Karpas-422 (cell line): Measurements from ENCODE around the gene KIF1A. TPM values are rescaled to one million over a fixed set of nuclear protein-coding genes. Genes with fewer than 3 reads are reported as not detected.
A peak's percentile ranks its signal among the peaks of the same experiment; 100 is the strongest.

Experiments used
- DNase-seq: peaks from one replicate; pipeline ENCODE4 v3.0.0-alpha.2; 2015
- H2AFZ ChIP-seq: fragments of 200-600 bp; sonication (generic); 2 replicates; pipeline ENCODE4 v1.6.1; 2014; ENCODE audit warnings: antibody characterized with exemption, low read length, mixed read lengths
- H3K27ac ChIP-seq: fragments of 200-600 bp; sonication (generic); 2 replicates; pipeline ENCODE4 v1.5.1; 2014; ENCODE audit warnings: mild to moderate bottlenecking, low read length, moderate library complexity
- H3K27me3 ChIP-seq: fragments of 200-600 bp; sonication (generic); 2 replicates; pipeline ENCODE4 v1.6.1; 2014; ENCODE audit warnings: low read length, mixed read lengths
- H3K36me3 ChIP-seq: fragments of 200-600 bp; sonication (generic); 2 replicates; pipeline ENCODE4 v1.6.1; 2014; ENCODE audit warnings: low read length, mixed read lengths; ENCODE audit not compliant: insufficient read depth
- H3K4me1 ChIP-seq: fragments of 200-600 bp; sonication (generic); 2 replicates; pipeline ENCODE4 v1.6.1; 2014; ENCODE audit warnings: mild to moderate bottlenecking, low read length, mixed read lengths
- H3K4me2 ChIP-seq: fragments of 200-600 bp; sonication (generic); 2 replicates; pipeline ENCODE4 v1.6.1; 2014; ENCODE audit warnings: low read length, low read depth, mild to moderate bottlenecking; ENCODE audit not compliant: poor library complexity, severe bottlenecking
- H3K4me3 ChIP-seq: fragments of 200-600 bp; sonication (generic); 2 replicates; pipeline ENCODE4 v1.5.1; 2014; ENCODE audit warnings: mild to moderate bottlenecking, antibody characterized with exemption, low read length, mixed read lengths
- H3K79me2 ChIP-seq: fragments of 200-600 bp; sonication (generic); 2 replicates; pipeline ENCODE4 v1.6.1; 2014; ENCODE audit warnings: mild to moderate bottlenecking, low read length, mixed read lengths
- H3K9ac ChIP-seq: fragments of 200-600 bp; sonication (generic); 2 replicates; pipeline ENCODE4 v1.6.0; 2014; ENCODE audit warnings: low read length
- H3K9me2 ChIP-seq: fragments of 200-600 bp; sonication (generic), shearing (Covaris generic); replicated peaks from 2 replicates; pipeline ENCODE4 v1.6.0; 2014; ENCODE audit warnings: mild to moderate bottlenecking, low read length, moderate library complexity; ENCODE audit not compliant: insufficient read depth
- H3K9me3 ChIP-seq: fragments of 300-700, 200-600 bp; sonication (generic); 2 replicates; pipeline ENCODE4 v1.6.1; 2014; ENCODE audit warnings: low read length, mixed read lengths
- H4K20me1 ChIP-seq: fragments of 200-600 bp; sonication (generic); 2 replicates; pipeline ENCODE4 v1.6.1; 2014; ENCODE audit warnings: mild to moderate bottlenecking, antibody characterized with exemption, low read length, low read depth; ENCODE audit not compliant: insufficient read depth
- total RNA-seq: library from RNA; depleted of rRNA; stranded (reverse); fragments of >200 nt; shearing (Covaris generic); gene quantifications from 2 replicates; pipeline ENCODE4 v1.2.3, GENCODE V29; 2014; ENCODE audit warnings: low replicate concordance

KIF1A gene
- total RNA-seq, 1 experiment from 2014 or later, result not detected

DNA sequence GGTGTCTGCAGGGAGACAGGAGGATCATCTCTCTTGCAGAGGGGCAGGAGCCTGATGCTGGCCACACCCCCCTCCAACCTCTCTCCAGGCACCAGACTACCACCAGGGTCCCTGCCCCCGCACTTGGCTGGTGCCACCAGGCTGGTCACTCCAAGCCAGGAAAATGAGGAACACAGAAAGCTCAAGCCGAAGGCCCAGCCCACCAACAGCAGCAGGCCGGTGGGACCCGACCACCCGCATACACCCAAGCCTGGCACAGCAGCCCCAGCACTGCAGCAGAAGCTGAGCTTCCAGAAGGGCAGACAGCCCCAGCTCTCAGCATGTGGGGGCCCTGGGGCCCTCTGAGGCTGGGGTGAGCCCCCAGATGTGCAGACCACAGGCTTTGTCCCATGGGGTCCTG, 52.7 kb downstream of the KIF1A start:
- Histone ChIP-seq H3K9me3 (no peaks in the 10 kb centered on the region), H3K9me2 (no peaks in the 10 kb centered on the region), H3K79me2 (no peaks in the 10 kb centered on the region), H3K9ac (no peak overlapping the region), H3K27me3 (no peaks in the 10 kb centered on the region), H2AFZ (no peak overlapping the region), H3K4me1 (no peaks in the 10 kb centered on the region), H3K27ac (no peak overlapping the region), H3K4me3 (no peak overlapping the region), H3K36me3 (no peaks in the 10 kb centered on the region), H4K20me1 (no peaks in the 10 kb centered on the region), H3K4me2 (no peak overlapping the region)
- no peak for DNase-seq

DNA sequence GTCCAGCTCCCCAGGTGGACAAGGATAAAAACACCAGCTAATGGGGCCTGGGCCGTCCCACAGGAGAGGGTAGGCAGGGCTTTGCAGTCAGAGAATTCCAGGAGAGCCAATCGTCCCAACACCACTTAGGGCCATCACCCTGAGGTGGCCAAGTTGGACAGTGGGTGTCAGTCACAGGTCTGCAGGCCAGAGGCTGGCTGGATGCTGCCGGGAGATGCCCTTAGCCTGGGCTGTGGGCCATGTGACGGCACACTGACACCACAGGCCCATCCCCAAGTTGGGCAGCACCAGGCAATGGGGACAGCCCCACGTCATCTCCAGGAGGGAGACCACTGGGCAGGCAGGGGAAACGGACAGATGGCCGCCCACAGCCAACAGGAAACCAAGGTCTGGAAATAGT, 53.9 kb downstream of the KIF1A start:
- Histone ChIP-seq H3K4me2 (no peak overlapping the region), H3K9me2 (no peaks in the 10 kb centered on the region), H3K4me1 (peaks cover 9% of the 10 kb centered on the region), H3K79me2 (no peaks in the 10 kb centered on the region), H2AFZ (no peak overlapping the region), H3K9me3 (no peaks in the 10 kb centered on the region), H4K20me1 (no peaks in the 10 kb centered on the region), H3K9ac (no peak overlapping the region), H3K27ac (no peak overlapping the region), H3K36me3 (no peaks in the 10 kb centered on the region), H3K27me3 (no peaks in the 10 kb centered on the region), H3K4me3 (no peak overlapping the region)
- no peak for DNase-seq

- Histone ChIP-seq H3K9me3 (no peaks in the 10 kb centered on the region), H3K4me1 (peaks cover 19% of the 10 kb centered on the region), H3K9me2 (no peaks in the 10 kb centered on the region), H3K79me2 (no peaks in the 10 kb centered on the region), H2AFZ (no peak overlapping the region), H3K36me3 (no peaks in the 10 kb centered on the region), H3K27me3 (no peaks in the 10 kb centered on the region), H4K20me1 (no peaks in the 10 kb centered on the region), H3K4me3 (no peak overlapping the region), H3K27ac (no peak overlapping the region), H3K4me2 (no peak overlapping the region), H3K9ac (no peak overlapping the region)
- DNase-seq, result no peak
These were observed 55.0 kb downstream of the KIF1A start for GRCh38 chr2:240765007-240765406.

DNA sequence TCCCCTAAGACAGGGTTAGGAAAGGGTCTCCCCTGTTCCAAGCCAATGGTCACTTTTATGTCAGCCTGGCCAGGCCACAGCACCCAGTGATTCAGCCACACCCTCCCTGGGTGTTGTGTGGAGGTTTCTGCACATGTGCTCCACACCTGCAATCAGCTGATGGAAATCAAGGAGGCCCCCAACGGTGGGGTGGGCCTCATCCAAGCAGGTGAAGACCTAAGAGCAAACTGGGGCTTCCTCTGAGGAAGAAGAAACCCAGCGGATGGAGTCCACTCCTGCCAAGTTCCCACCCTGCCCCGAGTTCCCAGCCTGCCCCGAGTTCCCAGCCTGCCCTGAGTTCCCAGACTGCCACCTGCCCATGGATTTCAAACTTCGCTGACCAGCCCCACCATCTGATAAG, 55.4 kb downstream of the KIF1A start:
- Histone ChIP-seq H3K4me1 (peaks cover 23% of the 10 kb centered on the region), H3K9me3 (no peaks in the 10 kb centered on the region), H3K36me3 (no peaks in the 10 kb centered on the region), H3K9me2 (no peaks in the 10 kb centered on the region), H3K9ac (no peak overlapping the region), H3K27me3 (no peaks in the 10 kb centered on the region), H3K79me2 (no peaks in the 10 kb centered on the region), H3K27ac (no peak overlapping the region), H3K4me2 (no peak overlapping the region), H4K20me1 (no peaks in the 10 kb centered on the region), H3K4me3 (no peak overlapping the region), H2AFZ (no peak overlapping the region)
- DNase-seq, result no peak

GRCh38 chr2:240762971-240763370, 57.0 kb downstream of the KIF1A start:
- H3K36me3 ChIP-seq, result no peaks in the 10 kb centered on the region

GRCh38 chr2:240762249-240762648, 57.8 kb downstream of the KIF1A start:
- no peak for DNase-seq
- Histone ChIP-seq H3K79me2 (no peaks in the 10 kb centered on the region), H3K9ac (no peak overlapping the region), H3K9me3 (no peaks in the 10 kb centered on the region), H3K4me2 (no peak overlapping the region), H3K27ac (no peak overlapping the region), H4K20me1 (no peaks in the 10 kb centered on the region), H3K27me3 (no peaks in the 10 kb centered on the region), H3K9me2 (no peaks in the 10 kb centered on the region), H2AFZ (no peak overlapping the region), H3K36me3 (no peaks in the 10 kb centered on the region), H3K4me1 (peaks cover 35% of the 10 kb centered on the region), H3K4me3 (no peak overlapping the region)

More at GRCh38 chr2:240762971-240763370, 57.0 kb downstream of the KIF1A start:
- no peaks in the 10 kb centered on the region for H3K9me3 ChIP-seq
- H4K20me1 ChIP-seq, result no peaks in the 10 kb centered on the region
- no peak overlapping the region for H3K27ac ChIP-seq
- no peak overlapping the region for H3K9ac ChIP-seq
- no peaks in the 10 kb centered on the region for H3K79me2 ChIP-seq
- no peaks in the 10 kb centered on the region for H3K9me2 ChIP-seq
- DNase-seq, result no peak
- no peak overlapping the region for H3K4me2 ChIP-seq
- no peak overlapping the region for H3K4me3 ChIP-seq
- H3K27me3 ChIP-seq, result no peaks in the 10 kb centered on the region
- H2AFZ ChIP-seq, result no peak overlapping the region
- H3K4me1 ChIP-seq, result peaks cover 35% of the 10 kb centered on the region

GRCh38 chr2:240760576-240761246, 59.3 kb downstream of the KIF1A start:
- Histone ChIP-seq H4K20me1 (no peaks in the 10 kb centered on the region), H3K4me1 (peaks cover 35% of the 10 kb centered on the region), H3K27me3 (no peaks in the 10 kb centered on the region), H3K36me3 (no peaks in the 10 kb centered on the region), H3K9ac (no peak overlapping the region), H3K79me2 (no peaks in the 10 kb centered on the region), H3K27ac (peak overlapping the region; percentile 37; the same call in 1 of the 2 replicates), H3K4me3 (no peak overlapping the region), H3K9me2 (no peaks in the 10 kb centered on the region), H3K4me2 (no peak overlapping the region), H3K9me3 (no peaks in the 10 kb centered on the region), H2AFZ (no peak overlapping the region)
- DNase-seq, result no peak

DNA sequence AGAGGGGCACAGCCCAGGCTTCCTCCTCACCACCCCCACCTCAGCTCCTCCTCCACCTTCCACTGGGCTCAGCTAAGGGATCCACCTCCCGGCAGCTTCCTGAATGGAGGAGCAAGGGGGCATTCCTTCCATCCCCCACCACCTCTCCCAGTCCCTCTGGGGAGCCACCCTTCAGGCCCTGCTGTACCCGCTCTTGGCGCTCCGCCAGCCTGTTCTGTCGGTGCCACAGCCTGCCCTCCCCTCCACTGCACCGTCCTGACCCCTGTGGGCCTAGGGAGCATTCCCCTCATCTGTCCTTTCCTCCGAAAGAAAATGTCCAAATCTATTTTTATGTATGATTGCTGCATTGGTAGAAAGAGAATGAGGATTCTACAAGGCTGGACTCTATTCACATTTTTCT, 59.9 kb downstream of the KIF1A start:
- H3K9me3 ChIP-seq, result no peaks in the 10 kb centered on the region
- H4K20me1 ChIP-seq, result no peaks in the 10 kb centered on the region
- DNase-seq, result no peak
- no peak overlapping the region for H3K9ac ChIP-seq
- H3K79me2 ChIP-seq, result no peaks in the 10 kb centered on the region
- H3K4me2 ChIP-seq, result peak overlapping the region; percentile 34
- no peaks in the 10 kb centered on the region for H3K9me2 ChIP-seq
- H3K27ac ChIP-seq, result peak overlapping the region; percentile 37
- H3K36me3 ChIP-seq, result no peaks in the 10 kb centered on the region
- peaks cover 35% of the 10 kb centered on the region for H3K4me1 ChIP-seq
- H3K4me3 ChIP-seq, result no peak overlapping the region
- no peak overlapping the region for H2AFZ ChIP-seq
- H3K27me3 ChIP-seq, result no peaks in the 10 kb centered on the region
